Thyroid gland (tissue), 4 donors: ENCODE measurements around the gene THSD7B. TPM values are rescaled to one million over a fixed set of nuclear protein-coding genes. Genes with fewer than 3 reads are reported as not detected.

Experiments
- DNase-seq, 2 donors: peaks; one replicate each; pipeline ENCODE4 v3.0.0-alpha.2; 2019
- H3K27ac ChIP-seq, 3 donors: fragments of 200-600 bp; sonication (generic); 1 replicate in 2 of 3; 2 replicates in 1 of 3; pipeline ENCODE4 v1.5.1; 2016 to 2019; ENCODE audit warnings: mild to moderate bottlenecking in 1 of 3, moderate library complexity in 1 of 3
- H3K27me3 ChIP-seq: fragments of 200-600 bp; sonication (generic); one replicate; pipeline ENCODE4 v1.5.1; 2019
- H3K36me3 ChIP-seq, 2 donors: fragments of 200-600 bp; sonication (generic); one replicate each; pipeline ENCODE4 v1.5.1; 2016 to 2019
- H3K4me1 ChIP-seq, 2 donors: fragments of 200-600 bp; sonication (generic); one replicate each; pipeline ENCODE4 v1.5.1; 2017 to 2019
- H3K4me3 ChIP-seq, 3 donors: fragments of 200-600 bp; sonication (generic); replicated peaks in 1 of 3; 1 replicate in 2 of 3; 2 replicates in 1 of 3; pipeline ENCODE4 v1.5.1; 2016; ENCODE audit warnings: mild to moderate bottlenecking in 1 of 3
- H3K9me3 ChIP-seq: fragments of 200-600 bp; sonication (generic); one replicate; pipeline ENCODE4 v1.5.1; 2017
- POLR2A ChIP-seq, 2 donors: fragments of 450-650 bp; IDR thresholded peaks; one replicate each; pipeline ENCODE4 v1.6.1; 2017; ENCODE audit warnings: antibody characterized with exemption in 2 of 2, mild to moderate bottlenecking in 2 of 2, moderate library complexity in 1 of 2
- WGBS, 2 donors: methylation state at CpG; one replicate each; pipeline ENCODE4 v1.1.5; 2017; 5-methylcytosine and 5-hydroxymethylcytosine counted together
- intact Hi-C: fragments of 100-400 bp; cut with DNase I; formaldehyde crosslinking; loops from one replicate; pipeline ENCODE4 v1.15.1; 2023
- total RNA-seq, 4 donors: library from RNA; depleted of rRNA; stranded (reverse); fragments of >200 nt; gene quantifications; one replicate each; pipeline ENCODE4 v1.2.3, GENCODE V29; 2016
- TF ChIP-seq, protein P1 (sequence below), 6 experiments: fragments of 200-600 bp in 3 of 6; fragments of 450-650 bp in 3 of 6; sonication (generic) in 3 of 6; IDR thresholded peaks; one replicate each; pipeline ENCODE4 v1.5.1; 2016 to 2019; ENCODE audit warnings: antibody characterized with exemption in 6 of 6, mild to moderate bottlenecking in 2 of 6, inconsistent platforms in 1 of 6, moderate library complexity in 1 of 6

The THSD7B gene
- total RNA-seq, 4 donors from 2014 or later = 0.29 to 1.2 (median 0.92) TPM

DNA sequence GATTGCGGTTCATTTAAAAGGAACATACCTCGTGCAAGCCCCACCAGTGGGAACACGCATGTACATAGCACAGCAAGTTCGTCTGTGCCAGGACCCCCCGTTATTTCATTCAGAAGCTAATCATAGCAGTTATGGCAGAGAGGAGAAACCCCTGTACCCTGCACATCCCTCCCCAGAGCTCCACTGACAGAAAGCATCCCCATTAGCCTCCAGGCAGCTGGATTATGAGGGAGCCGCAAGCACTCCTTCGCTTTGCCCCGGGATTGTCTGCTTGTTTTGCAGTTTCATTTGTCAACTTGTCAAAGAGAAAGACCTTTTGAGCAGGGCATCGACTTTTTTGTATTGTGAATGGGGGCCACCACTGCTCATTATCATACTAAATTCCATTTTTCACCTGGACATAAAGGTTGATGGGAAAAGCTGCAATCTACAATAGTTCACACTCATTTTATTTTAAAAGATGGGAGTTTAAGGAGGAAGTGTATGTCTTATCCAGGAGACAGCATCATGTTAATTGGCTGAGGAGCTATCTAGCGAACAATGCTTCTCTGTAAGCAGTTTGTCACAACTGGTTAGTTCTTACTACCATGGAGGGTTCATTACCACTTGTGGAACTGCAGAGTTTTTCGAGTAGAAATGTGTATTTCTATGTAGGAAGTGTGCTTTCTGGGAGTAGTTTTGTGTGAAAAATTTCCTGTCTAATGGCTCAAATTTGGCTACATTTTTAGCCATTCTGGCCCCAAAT, 255.3 kb downstream of the THSD7B start:
- Histone ChIP-seq H3K27me3 (no peaks in the 10 kb centered on the region), H3K4me1 (no peaks in the 10 kb centered on the region), H3K9me3 (no peaks in the 10 kb centered on the region), H3K27ac (no peak overlapping the region), H3K4me3 (no peak overlapping the region), H3K36me3 (no peaks in the 10 kb centered on the region)
- intact Hi-C loops = no loop called here
- WGBS, 2 donors = 72 to 75% methylated on average over 11 of the region's 11 CpGs
- TF ChIP-seq, protein P1, sequence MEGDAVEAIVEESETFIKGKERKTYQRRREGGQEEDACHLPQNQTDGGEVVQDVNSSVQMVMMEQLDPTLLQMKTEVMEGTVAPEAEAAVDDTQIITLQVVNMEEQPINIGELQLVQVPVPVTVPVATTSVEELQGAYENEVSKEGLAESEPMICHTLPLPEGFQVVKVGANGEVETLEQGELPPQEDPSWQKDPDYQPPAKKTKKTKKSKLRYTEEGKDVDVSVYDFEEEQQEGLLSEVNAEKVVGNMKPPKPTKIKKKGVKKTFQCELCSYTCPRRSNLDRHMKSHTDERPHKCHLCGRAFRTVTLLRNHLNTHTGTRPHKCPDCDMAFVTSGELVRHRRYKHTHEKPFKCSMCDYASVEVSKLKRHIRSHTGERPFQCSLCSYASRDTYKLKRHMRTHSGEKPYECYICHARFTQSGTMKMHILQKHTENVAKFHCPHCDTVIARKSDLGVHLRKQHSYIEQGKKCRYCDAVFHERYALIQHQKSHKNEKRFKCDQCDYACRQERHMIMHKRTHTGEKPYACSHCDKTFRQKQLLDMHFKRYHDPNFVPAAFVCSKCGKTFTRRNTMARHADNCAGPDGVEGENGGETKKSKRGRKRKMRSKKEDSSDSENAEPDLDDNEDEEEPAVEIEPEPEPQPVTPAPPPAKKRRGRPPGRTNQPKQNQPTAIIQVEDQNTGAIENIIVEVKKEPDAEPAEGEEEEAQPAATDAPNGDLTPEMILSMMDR (IDR thresholded peaks at IDR 0.05) = no peak
- TF ChIP-seq POLR2A (IDR thresholded peaks at IDR 0.05) = no peak
- no peak for DNase-seq

DNA sequence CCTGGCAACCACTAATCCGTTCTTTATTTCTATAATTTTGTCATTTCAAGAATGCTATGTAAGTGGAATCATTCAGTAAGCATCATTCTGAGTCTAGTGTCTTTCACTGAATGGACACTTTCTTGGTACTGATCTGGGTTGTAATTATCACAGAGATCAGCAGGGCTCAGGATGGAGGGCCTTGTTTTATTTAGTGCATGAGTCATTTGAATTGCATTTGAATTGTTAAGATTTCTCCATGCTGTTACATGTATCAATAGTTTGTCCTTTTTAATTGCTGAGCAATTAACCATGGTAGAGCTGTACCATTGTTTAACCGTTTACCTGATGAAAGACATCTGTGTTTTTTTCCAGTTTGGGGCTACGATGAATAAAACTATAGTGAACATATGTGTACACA, 256.4 kb downstream of the THSD7B start:
- Histone ChIP-seq H3K9me3 (no peaks in the 10 kb centered on the region), H3K27ac (no peak overlapping the region), H3K36me3 (no peaks in the 10 kb centered on the region), H3K27me3 (no peaks in the 10 kb centered on the region), H3K4me3 (no peak overlapping the region), H3K4me1 (no peaks in the 10 kb centered on the region)
- DNase-seq = no peak
- intact Hi-C loops = no loop called here
- TF ChIP-seq, protein P1 (IDR thresholded peaks at IDR 0.05) = no peak
- no peak for TF ChIP-seq POLR2A (IDR thresholded peaks at IDR 0.05)
- WGBS, 2 donors = 87 to 90% methylated on average over 3 of the region's 3 CpGs

DNA sequence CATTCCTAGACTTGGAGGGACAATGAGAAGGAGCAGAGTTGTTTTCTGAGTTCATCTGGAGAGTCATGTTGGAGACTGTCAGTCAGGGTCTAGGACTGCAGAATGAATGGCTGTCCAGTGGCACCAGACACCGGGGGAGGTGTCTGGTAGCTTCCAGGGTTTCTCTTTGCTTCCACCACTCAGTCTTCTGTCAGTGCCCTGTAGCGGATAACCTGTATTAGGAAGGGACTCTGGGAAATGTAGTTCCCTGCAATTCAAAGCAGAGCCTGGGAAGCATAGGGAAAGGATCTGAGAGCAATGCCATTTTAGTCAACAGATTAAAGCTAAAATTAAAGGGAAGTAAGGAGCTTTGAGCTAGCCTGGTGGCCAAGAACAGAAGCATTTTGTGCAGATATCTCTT, 257.9 kb downstream of the THSD7B start:
- TF ChIP-seq, protein P1 (IDR thresholded peaks at IDR 0.05) = no peak
- no peak for TF ChIP-seq POLR2A (IDR thresholded peaks at IDR 0.05)
- no peak overlapping the region for H3K4me3 ChIP-seq
- 61 to 71% methylated on average over 2 of the region's 2 CpGs for WGBS, 2 donors
- no peaks in the 10 kb centered on the region for H3K9me3 ChIP-seq
- H3K27ac ChIP-seq = no peak overlapping the region
- no peak for DNase-seq
- no peaks in the 10 kb centered on the region for H3K4me1 ChIP-seq
- H3K27me3 ChIP-seq = no peaks in the 10 kb centered on the region
- intact Hi-C loops = no loop called here
- no peaks in the 10 kb centered on the region for H3K36me3 ChIP-seq

DNA sequence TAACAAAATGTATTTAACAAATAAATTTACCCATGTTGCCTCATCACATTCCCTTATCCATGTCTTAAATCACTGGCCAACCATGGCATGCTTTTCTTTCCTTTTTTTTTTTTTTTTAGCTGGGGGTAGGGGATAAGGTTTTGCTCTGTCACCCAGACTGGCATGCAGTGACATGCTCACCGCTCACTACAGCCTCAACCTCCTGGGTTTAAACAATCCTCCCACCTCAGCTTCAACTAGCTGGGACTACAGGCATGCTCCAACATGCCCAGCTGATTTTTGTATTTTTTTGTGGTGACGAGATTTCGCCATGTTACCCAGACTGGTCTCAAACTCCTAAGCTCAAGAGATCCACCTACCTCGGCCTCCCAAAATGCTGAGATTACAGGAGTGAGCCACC, 266.4 kb downstream of the THSD7B start:
- H3K4me3 ChIP-seq = no peak overlapping the region
- no peak for TF ChIP-seq POLR2A (IDR thresholded peaks at IDR 0.05)
- TF ChIP-seq, protein P1 (IDR thresholded peaks at IDR 0.05) = no peak
- no peaks in the 10 kb centered on the region for H3K36me3 ChIP-seq
- DNase-seq = no peak
- H3K27me3 ChIP-seq = no peaks in the 10 kb centered on the region
- no peaks in the 10 kb centered on the region for H3K4me1 ChIP-seq
- H3K27ac ChIP-seq = no peak overlapping the region
- intact Hi-C loops = no loop called here
- no peaks in the 10 kb centered on the region for H3K9me3 ChIP-seq
- 87 to 92% methylated on average over 4 of the region's 4 CpGs for WGBS, 2 donors

DNA sequence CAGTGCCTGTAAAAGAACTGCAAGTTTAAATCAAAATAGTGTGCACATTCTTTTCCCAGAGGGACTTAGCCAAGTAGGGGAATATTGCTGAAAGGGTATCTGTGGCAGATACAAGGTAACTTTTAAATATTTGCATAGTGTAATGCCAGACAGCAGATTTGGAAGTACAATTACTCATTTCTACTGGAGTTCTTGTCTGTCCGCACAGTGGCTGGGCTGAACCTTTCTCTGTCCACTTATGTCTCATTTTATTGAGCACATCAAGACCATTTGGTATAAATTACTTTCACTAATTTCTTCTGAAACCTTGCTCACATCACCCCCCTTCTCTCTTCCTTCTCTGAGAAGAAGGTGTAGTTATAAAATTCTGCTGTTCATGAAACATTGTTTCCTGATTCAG, 271.3 kb downstream of the THSD7B start:
- 94 to 100% methylated on average over 1 of the region's 1 CpG for WGBS, 2 donors
- TF ChIP-seq, protein P1 (IDR thresholded peaks at IDR 0.05) = no peak
- no peak for TF ChIP-seq POLR2A (IDR thresholded peaks at IDR 0.05)
- Histone ChIP-seq H3K27me3 (no peaks in the 10 kb centered on the region), H3K9me3 (no peaks in the 10 kb centered on the region), H3K27ac (no peak overlapping the region), H3K4me1 (no peaks in the 10 kb centered on the region), H3K36me3 (no peaks in the 10 kb centered on the region), H3K4me3 (no peak overlapping the region)
- intact Hi-C loops = no loop called here
- no peak for DNase-seq
